GM18858 (cell line): ENCODE results near the gene ADRA2B.
"Not testable (repeated sequence)": the region's sequence is repeated elsewhere in the genome, so short reads cannot be mapped to it uniquely, and the experiment has no call there.

Experiments used
- ATAC-seq: cut with Tn5 transposase; IDR thresholded peaks from one replicate; pipeline ENCODE4 v1.9.1; 2021; ENCODE audit not compliant: unreplicated experiment

ADRA2B gene

GRCh38 chr2:96071087-96071976 is 45.0 kb downstream of the ADRA2B start:
- not testable (repeated sequence) for ATAC-seq

- ATAC-seq, result not testable (repeated sequence)
These were observed 46.0 kb downstream of the ADRA2B start for GRCh38 chr2:96070351-96070750.

- ATAC-seq, result not testable (repeated sequence)
These were observed 46.5 kb downstream of the ADRA2B start for GRCh38 chr2:96069878-96070277.

- not testable (repeated sequence) for ATAC-seq
These were observed 48.3 kb downstream of the ADRA2B start for GRCh38 chr2:96067902-96068581.

GRCh38 chr2:96067098-96067660 is 49.2 kb downstream of the ADRA2B start:
- ATAC-seq, result not testable (repeated sequence)

GRCh38 chr2:96066511-96066910 is 49.9 kb downstream of the ADRA2B start:
- not testable (repeated sequence) for ATAC-seq

- ATAC-seq, result not testable (repeated sequence)
These were observed 50.4 kb downstream of the ADRA2B start for GRCh38 chr2:96065954-96066353.

GRCh38 chr2:96065381-96065930 is 50.9 kb downstream of the ADRA2B start:
- no peak for ATAC-seq

GRCh38 chr2:96064760-96065159 is 51.6 kb downstream of the ADRA2B start:
- not testable (repeated sequence) for ATAC-seq

- not testable (repeated sequence) for ATAC-seq
These were observed 52.2 kb downstream of the ADRA2B start for GRCh38 chr2:96064047-96064675.

- not testable (repeated sequence) for ATAC-seq
These were observed 53.1 kb downstream of the ADRA2B start for GRCh38 chr2:96063116-96063899.
